ENCODE results near the gene RAD18. TPM values are rescaled to one million over a fixed set of nuclear protein-coding genes. Genes with fewer than 3 reads are reported as not detected.

The RAD18 gene
- total RNA-seq, 2 donors from 2014 or later = 3.6 to 4.6 TPM

GRCh38 chr3:8882642-8883041, 80.6 kb downstream of the RAD18 start:
- TF ChIP-seq POLR2A (IDR thresholded peaks at IDR 0.05) (no peak), CTCF (IDR thresholded peaks at IDR 0.05) (no peak)
- H3K9me3 ChIP-seq = no peaks in the 10 kb centered on the region
- H3K27me3 ChIP-seq = no peaks in the 10 kb centered on the region
- WGBS, 2 donors = 91 to 95% methylated on average over 3 of the region's 3 CpGs
- no peak overlapping the region for H3K4me3 ChIP-seq
- no peaks in the 10 kb centered on the region for H3K4me1 ChIP-seq
- intact Hi-C loops (cut with DNase I) = no loop called here
- ATAC-seq (no peak), DNase-seq (no peak)
- H3K36me3 ChIP-seq (replicated peaks in 1 of 2; ENCODE audit: insufficient read depth in 1 of 2, low read depth in 2 of 2) = no peaks in the 10 kb centered on the region
- H3K27ac ChIP-seq = no peak overlapping the region

- no peak for DNase-seq
- Histone ChIP-seq H3K4me3 (no peak overlapping the region), H3K27ac (no peak overlapping the region), H3K36me3 (replicated peaks in 1 of 2; ENCODE audit: insufficient read depth in 1 of 2, low read depth in 2 of 2) (no peaks in the 10 kb centered on the region), H3K4me1 (no peaks in the 10 kb centered on the region), H3K9me3 (no peaks in the 10 kb centered on the region), H3K27me3 (no peaks in the 10 kb centered on the region)
- ATAC-seq = no peak
- 77 to 84% methylated on average over 3 of the region's 3 CpGs for WGBS, 2 donors
- intact Hi-C loops (cut with DNase I) = no loop called here
- no peak for TF ChIP-seq CTCF (IDR thresholded peaks at IDR 0.05)
- TF ChIP-seq POLR2A (IDR thresholded peaks at IDR 0.05) = no peak
Measured at GRCh38 chr3:8882171-8882593, 81.1 kb downstream of the RAD18 start.

GRCh38 chr3:8879347-8879944, 83.8 kb downstream of the RAD18 start:
- Histone ChIP-seq H3K9me3 (no peaks in the 10 kb centered on the region), H3K27ac (no peak overlapping the region), H3K27me3 (no peaks in the 10 kb centered on the region), H3K36me3 (replicated peaks in 1 of 2; ENCODE audit: insufficient read depth in 1 of 2, low read depth in 2 of 2) (no peaks in the 10 kb centered on the region), H3K4me3 (no peak overlapping the region), H3K4me1 (no peaks in the 10 kb centered on the region)
- ATAC-seq = no peak
- WGBS, 2 donors = 94 to 97% methylated on average over 5 of the region's 5 CpGs
- DNase-seq = no peak
- intact Hi-C loops (cut with DNase I) = no loop called here
- no peak for TF ChIP-seq CTCF (IDR thresholded peaks at IDR 0.05)
- no peak for TF ChIP-seq POLR2A (IDR thresholded peaks at IDR 0.05)

GRCh38 chr3:8875836-8876235, 87.4 kb downstream of the RAD18 start:
- Histone ChIP-seq H3K27me3 (no peaks in the 10 kb centered on the region), H3K9me3 (no peaks in the 10 kb centered on the region), H3K4me1 (no peaks in the 10 kb centered on the region), H3K36me3 (replicated peaks in 1 of 2; ENCODE audit: insufficient read depth in 1 of 2, low read depth in 2 of 2) (no peaks in the 10 kb centered on the region), H3K27ac (no peak overlapping the region), H3K4me3 (no peak overlapping the region)
- intact Hi-C loops (cut with DNase I) = no loop called here
- no peak for DNase-seq
- no peak for TF ChIP-seq POLR2A (IDR thresholded peaks at IDR 0.05)
- no peak for TF ChIP-seq CTCF (IDR thresholded peaks at IDR 0.05)
- ATAC-seq = no peak

- intact Hi-C loops (cut with DNase I) = no loop called here
- Histone ChIP-seq H3K27ac (no peak overlapping the region), H3K4me1 (no peaks in the 10 kb centered on the region), H3K4me3 (no peak overlapping the region), H3K9me3 (no peaks in the 10 kb centered on the region), H3K27me3 (no peaks in the 10 kb centered on the region), H3K36me3 (replicated peaks in 1 of 2; ENCODE audit: insufficient read depth in 1 of 2, low read depth in 2 of 2) (no peaks in the 10 kb centered on the region)
- 93 to 96% methylated on average over 5 of the region's 5 CpGs for WGBS, 2 donors
- ATAC-seq = no peak
- no peak for TF ChIP-seq CTCF (IDR thresholded peaks at IDR 0.05)
- no peak for TF ChIP-seq POLR2A (IDR thresholded peaks at IDR 0.05)
- DNase-seq = no peak
Measured at GRCh38 chr3:8873740-8874139, 89.5 kb downstream of the RAD18 start.
